Osteoblast (primary cell): ENCODE data around the gene IZUMO4. TPM values are rescaled to one million over a fixed set of nuclear protein-coding genes. Genes with fewer than 3 reads are reported as not detected.
"Not testable (repeated sequence)": the region's sequence is repeated elsewhere in the genome, so short reads cannot be mapped to it uniquely, and the experiment has no call there.

Source experiments
- DNase-seq: peaks from one replicate; pipeline ENCODE4 v3.0.0; 2011; ENCODE audit warnings: low spot score, mixed read lengths; ENCODE audit not compliant: insufficient read length; ENCODE audit errors: missing footprints
- H2AFZ ChIP-seq: 2 replicates; pipeline ENCODE4 v1.6.0; 2011; ENCODE audit warnings: mild to moderate bottlenecking, low read length
- H3K27ac ChIP-seq: 2 replicates; pipeline ENCODE4 v1.5.1; 2011; ENCODE audit warnings: mild to moderate bottlenecking, low read depth, low read length, moderate library complexity
- H3K27me3 ChIP-seq: 2 replicates; pipeline ENCODE4 v1.6.0; 2012; ENCODE audit warnings: mild to moderate bottlenecking, control low read depth, inconsistent platforms, low read length, moderate library complexity; ENCODE audit not compliant: insufficient read depth
- H3K36me3 ChIP-seq: 2 replicates; pipeline ENCODE4 v1.5.1; 2011; ENCODE audit warnings: mild to moderate bottlenecking, low read length, control low read depth, moderate library complexity; ENCODE audit not compliant: insufficient read depth
- H3K4me1 ChIP-seq: 2 replicates; pipeline ENCODE4 v1.5.1; 2011; ENCODE audit warnings: mild to moderate bottlenecking, low read length, control low read depth, moderate library complexity; ENCODE audit not compliant: insufficient read depth
- H3K4me2 ChIP-seq: 2 replicates; pipeline ENCODE4 v1.6.0; 2011; ENCODE audit warnings: mild to moderate bottlenecking, low read length; ENCODE audit not compliant: insufficient read depth
- H3K4me3 ChIP-seq: fragments of 200-600 bp; sonication (generic); 3 replicates; pipeline ENCODE4 v1.5.1; 2012; ENCODE audit warnings: mild to moderate bottlenecking, low read length, inconsistent platforms; ENCODE audit not compliant: insufficient read depth
- H3K79me2 ChIP-seq: 2 replicates; pipeline ENCODE4 v1.6.0; 2012; ENCODE audit warnings: mild to moderate bottlenecking, low read length, control low read depth, inconsistent platforms; ENCODE audit not compliant: insufficient read depth
- H3K9me3 ChIP-seq: 2 replicates; pipeline ENCODE4 v1.5.1; 2011; ENCODE audit warnings: low read depth, low read length, control low read depth
- H4K20me1 ChIP-seq: 2 replicates; pipeline ENCODE4 v1.6.0; 2012; ENCODE audit warnings: mild to moderate bottlenecking, low read length, control low read depth; ENCODE audit not compliant: insufficient read depth
- CTCF ChIP-seq: IDR thresholded peaks from 2 replicates; pipeline ENCODE4 v1.5.1; 2011; ENCODE audit warnings: mild to moderate bottlenecking, low read depth, low read length, moderate library complexity; ENCODE audit errors: extremely low read depth
- total RNA-seq: library from RNA; depleted of rRNA; stranded (reverse); fragments of >200 nt; gene quantifications from 2 replicates; pipeline ENCODE4 v1.2.3, GENCODE V29; 2012

IZUMO4 gene
- total RNA-seq, 1 donor, result 0.36 TPM

GRCh38 chr19:2084993-2085720 is 11.6 kb upstream of the IZUMO4 start:
- Histone ChIP-seq H3K4me3 (no peak overlapping the region), H3K9me3 (no peaks in the 10 kb centered on the region), H3K27ac (no peak overlapping the region), H3K36me3 (peaks cover 3% of the 10 kb centered on the region), H3K4me2 (peak overlapping the region; percentile 10), H2AFZ (no peak overlapping the region), H4K20me1 (peaks cover 17% of the 10 kb centered on the region), H3K27me3 (no peaks in the 10 kb centered on the region), H3K79me2 (peaks cover 57% of the 10 kb centered on the region), H3K4me1 (peaks cover 19% of the 10 kb centered on the region)
- DNase-seq, result peak; percentile 91
- no peak for TF ChIP-seq CTCF

GRCh38 chr19:2086695-2087620 is 9.8 kb upstream of the IZUMO4 start:
- DNase-seq, result peak; percentile 73
- Histone ChIP-seq H3K79me2 (peaks cover 51% of the 10 kb centered on the region), H4K20me1 (peaks cover 20% of the 10 kb centered on the region), H3K4me1 (peaks cover 30% of the 10 kb centered on the region)
- H3K27me3 ChIP-seq, H3K9me3 ChIP-seq, H3K4me2 ChIP-seq, H3K27ac ChIP-seq, H3K36me3 ChIP-seq, H3K4me3 ChIP-seq, H2AFZ ChIP-seq: not testable (repeated sequence)

- Histone ChIP-seq H3K4me3 (no peak overlapping the region), H3K79me2 (peaks cover 49% of the 10 kb centered on the region), H4K20me1 (peaks cover 20% of the 10 kb centered on the region), H3K4me1 (peaks cover 32% of the 10 kb centered on the region), H3K27ac (no peak overlapping the region), H3K36me3 (peaks cover under 1% of the 10 kb centered on the region), H3K4me2 (no peak overlapping the region), H2AFZ (no peak overlapping the region), H3K9me3 (no peaks in the 10 kb centered on the region), H3K27me3 (no peaks in the 10 kb centered on the region)
- no peak for TF ChIP-seq CTCF
- peak; percentile 46 for DNase-seq
These were observed 9.1 kb upstream of the IZUMO4 start for GRCh38 chr19:2087621-2088100.

- DNase-seq, result peak; percentile 82
These were observed 7.6 kb upstream of the IZUMO4 start for GRCh38 chr19:2089001-2089711.

More at GRCh38 chr19:2089001-2089711, 7.6 kb upstream of the IZUMO4 start:
- Histone ChIP-seq H3K27me3 (no peaks in the 10 kb centered on the region), H3K4me3 (no peak overlapping the region), H3K9me3 (no peaks in the 10 kb centered on the region), H3K27ac (peak overlapping the region; percentile 79), H3K79me2 (peaks cover 59% of the 10 kb centered on the region), H3K4me1 (peaks cover 33% of the 10 kb centered on the region), H3K36me3 (peaks cover 5% of the 10 kb centered on the region), H2AFZ (no peak overlapping the region), H4K20me1 (peaks cover 20% of the 10 kb centered on the region), H3K4me2 (peak overlapping the region; percentile 69)
- TF ChIP-seq CTCF, result no peak
